HCT116 (cell line): ENCODE data around the gene LSP1. TPM values are rescaled to one million over a fixed set of nuclear protein-coding genes. Genes with fewer than 3 reads are reported as not detected.

ENCODE experiments used
- ATAC-seq: fragments of 200-7000 bp; cut with Tn5 transposase; 2 replicates; pipeline ENCODE4 v1.9.1; 2020; ENCODE audit warnings: mild to moderate bottlenecking, moderate library complexity
- BruUV-seq: library from RNA; stranded (reverse); fragments of 400-500 nt; replicated peaks from 2 replicates; lab custom pipeline; 2021; lab: Mats Ljungman, UMichigan
- CTCF ChIA-PET: fragments of 300-600 bp; sonication (Branson Sonifier 250); formaldehyde crosslinking; loops from one replicate; lab custom pipeline; 2021; ENCODE audit warnings: antibody characterized with exemption; lab: Charles Lee
- POLR2A ChIA-PET: fragments of 300-600, 350-600 bp; sonication (Branson Sonifier 250); formaldehyde crosslinking; loops from one replicate; lab custom pipeline; 2021; ENCODE audit warnings: antibody characterized with exemption; lab: Charles Lee
- RAD21 ChIA-PET, 2 experiments: fragments of 300-600 bp; sonication (Branson Sonifier 250); formaldehyde crosslinking; loops; one replicate each; lab custom pipeline; 2023; ENCODE audit warnings: low total read pairs in 2 of 2; ENCODE audit not compliant: uncharacterized antibody in 2 of 2, unreplicated experiment in 2 of 2, low non-redundant PET in 1 of 2; lab: Charles Lee
- DNase-seq: peaks from one replicate; pipeline ENCODE4 v3.0.0-alpha.2; 2010; ENCODE audit warnings: low read depth, low spot score
- H2AFZ ChIP-seq: fragments of 200-600 bp; shearing (Covaris generic), sonication (generic); 2 replicates; pipeline ENCODE4 v1.6.1; 2017; ENCODE audit warnings: low read depth, mixed run types, mixed read lengths, antibody characterized with exemption, low read length; ENCODE audit not compliant: poor library complexity, severe bottlenecking
- H3K27ac ChIP-seq: 2 replicates; pipeline ENCODE4 v1.5.1; 2012; ENCODE audit warnings: low read depth, low read length
- H3K27me3 ChIP-seq: fragments of 200-600 bp; sonication (generic); 2 replicates; pipeline ENCODE4 v1.6.1; 2016; ENCODE audit warnings: mixed run types, low read length, mixed read lengths; ENCODE audit not compliant: insufficient read depth
- H3K36me3 ChIP-seq, 2 experiments: fragments of 200-500 bp in 1 of 2; fragments of 200-600 bp in 1 of 2; sonication (Bioruptor generic) in 1 of 2; sonication (generic) in 1 of 2; 2 replicates each; pipeline versions ENCODE4 v1.5.1 to v1.6.1; 2014 to 2016; ENCODE audit warnings: low read length in 2 of 2, inconsistent platforms in 1 of 2, mixed read lengths in 1 of 2, mixed run types in 1 of 2; ENCODE audit not compliant: insufficient read depth in 2 of 2, control insufficient read depth in 1 of 2
- H3K4me1 ChIP-seq, 2 experiments: fragments of 200-600 bp in 1 of 2; sonication (generic) in 1 of 2; 2 replicates each; pipeline versions ENCODE4 v1.5.1 to v1.6.1; 2012 to 2017; ENCODE audit warnings: low read length in 2 of 2, inconsistent platforms in 1 of 2, mild to moderate bottlenecking in 1 of 2, mixed read lengths in 1 of 2, mixed run types in 1 of 2, moderate library complexity in 1 of 2; ENCODE audit not compliant: insufficient read depth in 2 of 2, control insufficient read depth in 1 of 2
- H3K4me2 ChIP-seq: fragments of 200-600 bp; sonication (generic); 2 replicates; pipeline ENCODE4 v1.6.1; 2017; ENCODE audit warnings: mixed run types, low read length, mixed read lengths
- H3K4me3 ChIP-seq, 2 experiments: fragments of 200-600 bp in 1 of 2; sonication (generic) in 1 of 2; replicated peaks in 1 of 2; 2 replicates each; pipeline ENCODE4 v1.5.1; 2011 to 2016; ENCODE audit warnings: low read length in 2 of 2, control low read depth in 1 of 2, low read depth in 1 of 2, mild to moderate bottlenecking in 1 of 2, mixed read lengths in 1 of 2, mixed run types in 1 of 2
- H3K79me2 ChIP-seq: fragments of 200-600 bp; sonication (generic); 2 replicates; pipeline ENCODE4 v1.6.1; 2017; ENCODE audit warnings: mild to moderate bottlenecking, mixed run types, low read length, moderate library complexity, mixed read lengths; ENCODE audit not compliant: insufficient read depth
- H3K9ac ChIP-seq: fragments of 200-600 bp; sonication (generic); 2 replicates; pipeline ENCODE4 v1.6.1; 2016; ENCODE audit warnings: low read length, mixed read lengths
- H3K9me2 ChIP-seq: fragments of 200-600 bp; sonication (generic), shearing (Covaris generic); 2 replicates; pipeline ENCODE4 v1.6.1; 2017; ENCODE audit warnings: mixed run types, mild to moderate bottlenecking, moderate library complexity; ENCODE audit not compliant: insufficient read depth
- H3K9me3 ChIP-seq, 2 experiments: fragments of 200-500 bp in 1 of 2; fragments of 200-600 bp in 1 of 2; sonication (Bioruptor generic) in 1 of 2; sonication (generic) in 1 of 2; 2 replicates each; pipeline ENCODE4 v1.6.1; 2014 to 2017; ENCODE audit warnings: low read length in 2 of 2, mixed read lengths in 2 of 2, inconsistent platforms in 1 of 2, low read depth in 1 of 2, mild to moderate bottlenecking in 1 of 2, mixed run types in 1 of 2, moderate library complexity in 1 of 2; ENCODE audit not compliant: control insufficient read depth in 1 of 2, insufficient read depth in 1 of 2
- H4K20me1 ChIP-seq: fragments of 200-600 bp; sonication (generic), shearing (Covaris generic); 2 replicates; pipeline ENCODE4 v1.6.1; 2017; ENCODE audit warnings: mixed run types, mild to moderate bottlenecking, moderate library complexity; ENCODE audit not compliant: insufficient read depth
- EGR1 ChIP-seq: IDR thresholded peaks from 2 replicates; pipeline ENCODE4 v1.6.1; 2012; ENCODE audit warnings: low read depth
- EZH2phosphoT487 ChIP-seq: fragments of 200-600 bp; IDR thresholded peaks from 2 replicates; pipeline ENCODE4 v1.6.1; 2018; ENCODE audit warnings: antibody characterized with exemption, borderline replicate concordance
- MAX ChIP-seq: IDR thresholded peaks from 2 replicates; pipeline ENCODE4 v1.6.1; 2012
- REST ChIP-seq: IDR thresholded peaks from 2 replicates; pipeline ENCODE4 v1.6.1; 2012; ENCODE audit warnings: low read depth
- SP1 ChIP-seq: IDR thresholded peaks from 2 replicates; pipeline ENCODE4 v1.6.1; 2012; ENCODE audit warnings: low read depth
- TCF7L2 ChIP-seq: IDR thresholded peaks from 2 replicates; pipeline ENCODE4 v1.7.0; 2011; ENCODE audit warnings: borderline replicate concordance, inconsistent platforms; ENCODE audit not compliant: insufficient read depth, insufficient read length; ENCODE audit errors: extremely low read depth
- ZFX ChIP-seq: fragments of 450-650 bp; IDR thresholded peaks from 2 replicates; pipeline ENCODE4 v1.6.1; 2017
- intact Hi-C: fragments of 100-400 bp; cut with micrococcal nuclease; formaldehyde crosslinking; loops from 2 replicates; pipeline ENCODE4 v1.10.0; 2022
- total RNA-seq: library from RNA; stranded (reverse); gene quantifications from one replicate; pipeline ENCODE4 v1.2.1, GENCODE V29; 2021; ENCODE audit not compliant: unreplicated experiment

Gene LSP1
- total RNA-seq, 1 experiment from 2014 or later, result 1.3 TPM

GRCh38 chr11:1862588-1863351, 9.9 kb downstream of the LSP1 start:
- H3K4me2 ChIP-seq, result peak overlapping the region; percentile 93
- BruUV-seq, result no TSS peak
- CTCF ChIA-PET, result interaction anchor here (1.1 to 1.2 kb wide), 2 partner anchors 13 to 19 kb away, joined by 3 to 5 read pairs; no protein-coding TSS in a partner anchor

More at GRCh38 chr11:1862588-1863351, 9.9 kb downstream of the LSP1 start:
- Histone ChIP-seq H2AFZ (peak overlapping the region; percentile 57), H3K79me2 (no peaks in the 10 kb centered on the region), H3K36me3 (no peaks in the 10 kb centered on the region), H3K9me3 (no peaks in the 10 kb centered on the region), H4K20me1 (no peaks in the 10 kb centered on the region), H3K27ac (peak overlapping the region; percentile 84), H3K4me1 (peaks cover 27 to 30% of the 10 kb centered on the region in 2 experiments), H3K4me3 (peak overlapping the region; percentile 27 to 48), H3K27me3 (no peaks in the 10 kb centered on the region), H3K9me2 (no peaks in the 10 kb centered on the region), H3K9ac (peak overlapping the region; percentile 64)
- ATAC-seq, result peak; percentile 80
- intact Hi-C loops, result no loop called here
- peak; percentile 33 for DNase-seq
- TF ChIP-seq EGR1 (no peak), TCF7L2 (no peak), SP1 (peak; percentile 79), REST (no peak), ZFX (no peak), MAX (no peak), EZH2phosphoT487 (no peak)
- ChIA-PET RAD21 (no interaction called here), POLR2A (no interaction called here)
